Epithelial cell of esophagus (primary cell): ENCODE measurements around the gene LY6G6C.
A peak's percentile ranks its signal among the peaks of the same experiment; 100 is the strongest.

Source experiments
- DNase-seq: peaks from one replicate; pipeline ENCODE4 v3.0.0; 2010; ENCODE audit warnings: low read depth
- H3K4me3 ChIP-seq: 2 replicates; pipeline ENCODE4 v1.5.1; 2011; ENCODE audit warnings: mild to moderate bottlenecking, low read length, control low read depth
- CTCF ChIP-seq: IDR thresholded peaks from 2 replicates; pipeline ENCODE4 v1.5.1; 2011; ENCODE audit warnings: low read depth, mild to moderate bottlenecking, low read length, control low read depth, inconsistent platforms; ENCODE audit not compliant: insufficient read depth; ENCODE audit errors: missing control alignments

Gene LY6G6C

GRCh38 chr6:31692886-31693285 lies 28.7 kb downstream of the LY6G6C start:
- TF ChIP-seq CTCF, result no peak
- H3K4me3 ChIP-seq, result no peak overlapping the region
- no peak for DNase-seq

DNA sequence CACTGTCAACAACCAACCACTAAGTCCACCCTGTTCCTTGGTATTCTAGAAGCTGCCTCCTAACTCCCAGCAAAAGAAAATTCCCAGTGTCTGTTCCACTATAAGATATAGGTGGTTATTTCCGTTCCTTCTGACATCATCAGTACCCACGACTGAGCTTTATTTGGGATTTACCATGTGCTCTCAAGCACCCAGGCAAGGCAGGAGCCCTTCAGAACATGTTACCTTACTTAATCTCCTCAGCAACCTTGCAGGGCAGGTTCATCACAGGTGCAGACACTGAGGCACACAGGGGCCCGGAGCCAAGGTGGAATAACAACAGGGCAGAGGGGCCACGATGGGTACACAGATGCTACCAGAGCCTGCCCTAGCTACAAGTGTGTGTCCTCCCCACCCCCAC lies 29.2 kb downstream of the LY6G6C start:
- no peak for TF ChIP-seq CTCF
- no peak overlapping the region for H3K4me3 ChIP-seq
- DNase-seq, result no peak

DNA sequence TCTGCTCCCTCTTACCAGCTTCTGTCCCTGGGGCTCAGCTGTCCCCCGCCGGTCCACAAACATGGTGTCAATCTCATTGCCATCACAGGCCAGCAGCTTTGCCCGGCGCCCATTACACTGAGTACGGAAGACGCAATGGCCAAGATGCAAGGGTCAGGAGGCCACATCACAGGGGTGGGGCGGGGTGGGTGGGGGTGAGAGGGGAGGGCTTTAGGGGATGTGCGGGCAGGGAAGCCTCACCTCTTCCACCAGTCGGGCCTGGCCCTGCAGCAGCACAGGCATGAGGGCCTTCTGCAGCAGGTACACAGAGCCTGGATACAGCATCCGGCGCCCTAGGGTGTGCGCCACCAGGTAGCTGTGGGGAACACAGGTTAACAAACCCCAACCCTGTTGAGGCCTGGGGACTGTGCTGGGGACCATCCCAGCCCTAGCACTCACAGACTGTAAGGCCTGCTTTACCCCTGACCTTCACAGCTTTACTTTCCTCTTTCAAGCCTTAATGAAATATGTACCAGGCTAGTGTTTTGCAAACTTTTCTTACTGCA lies 29.9 kb downstream of the LY6G6C start:
- no peak for TF ChIP-seq CTCF
- no peak overlapping the region for H3K4me3 ChIP-seq
- DNase-seq, result no peak

- no peak overlapping the region for H3K4me3 ChIP-seq
- no peak for DNase-seq
- TF ChIP-seq CTCF, result no peak
These were observed 30.5 kb downstream of the LY6G6C start for GRCh38 chr6:31691078-31691463.

- no peak for DNase-seq
- H3K4me3 ChIP-seq, result no peak overlapping the region
- TF ChIP-seq CTCF, result no peak
These were observed 31.1 kb downstream of the LY6G6C start for GRCh38 chr6:31690231-31691077.

DNA sequence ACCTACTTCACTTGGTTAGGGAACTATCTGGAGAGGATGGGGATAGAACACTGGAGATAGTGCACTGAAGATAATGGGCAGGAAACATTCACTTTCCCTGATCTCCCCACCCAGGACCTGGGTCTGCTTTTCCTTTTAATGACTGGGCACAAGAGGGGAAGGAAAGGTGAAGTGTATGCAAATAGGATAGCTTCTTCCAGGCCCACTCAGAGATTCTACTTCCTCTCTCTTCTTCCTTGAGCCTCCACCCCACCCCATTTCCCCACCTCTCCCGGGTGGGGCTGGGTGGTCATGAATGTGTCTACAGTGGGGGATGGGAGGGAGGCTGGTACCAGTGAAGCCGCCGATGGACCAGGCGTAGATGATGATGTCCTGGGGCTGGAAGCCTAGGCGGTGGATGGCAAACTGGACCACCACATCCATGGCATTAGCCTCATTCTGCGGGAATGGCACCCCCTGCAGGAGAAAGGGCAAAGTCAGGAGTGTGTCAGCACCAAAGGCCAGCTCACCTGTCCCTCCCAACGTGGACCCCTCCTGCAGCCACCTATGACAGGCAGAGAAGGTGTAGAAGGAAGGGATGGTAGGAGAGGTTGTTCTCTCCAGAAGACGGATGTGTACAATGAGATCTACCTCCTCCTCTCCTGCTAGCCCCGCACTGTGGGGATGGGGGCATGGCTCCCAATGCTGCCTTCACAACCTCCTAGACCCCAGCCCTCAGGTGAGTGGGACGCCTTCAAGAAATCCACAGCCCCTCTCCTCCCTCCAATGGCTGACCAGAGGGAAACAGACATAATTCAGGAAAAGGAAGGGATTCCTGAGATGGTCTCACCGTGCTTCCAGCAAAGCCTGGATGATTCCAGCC lies 32.1 kb downstream of the LY6G6C start:
- no peak for DNase-seq
- peak; percentile 49 for TF ChIP-seq CTCF
- no peak overlapping the region for H3K4me3 ChIP-seq
